Vagina (tissue), 2 donors: ENCODE data around the gene CGAS.

Experiments used
- CTCF ChIP-seq, 3 experiments: fragments of 450-650 bp in 2 of 3; fragments of 200-600 bp in 1 of 3; sonication (generic) in 1 of 3; IDR thresholded peaks; one replicate each; pipeline ENCODE4 v1.5.1; 2017 to 2019; ENCODE audit warnings: antibody characterized with exemption in 3 of 3, mild to moderate bottlenecking in 2 of 3, moderate library complexity in 2 of 3
- POLR2A ChIP-seq, 2 donors: fragments of 450-650 bp; IDR thresholded peaks; one replicate each; pipeline ENCODE4 v1.6.1; 2017; ENCODE audit warnings: antibody characterized with exemption in 2 of 2, mild to moderate bottlenecking in 2 of 2, moderate library complexity in 2 of 2

- TF ChIP-seq CTCF (IDR thresholded peaks at IDR 0.05) (no peak), POLR2A (IDR thresholded peaks at IDR 0.05) (no peak)
Observed at GRCh38 chr6:73388433-73388799, 63.7 kb downstream of the CGAS start.
